WERI-Rb-1 (cell line): ENCODE data around the gene CD247.

Source experiments
- DNase-seq: peaks from one replicate; pipeline ENCODE4 v3.0.0-alpha.2; 2020
- H3K27ac ChIP-seq: fragments of 250-450 bp; sonication (Bioruptor Pico); 2 replicates; pipeline ENCODE4 v1.5.1; 2020; ENCODE audit warnings: mild to moderate bottlenecking, moderate library complexity
- H3K27me3 ChIP-seq: fragments of 250-450 bp; sonication (Bioruptor Pico); 2 replicates; pipeline ENCODE4 v1.5.1; 2021; ENCODE audit warnings: mild to moderate bottlenecking, low read depth, moderate library complexity; ENCODE audit not compliant: insufficient read depth, severe bottlenecking
- H3K36me3 ChIP-seq: fragments of 250-450 bp; sonication (Bioruptor Pico); 2 replicates; pipeline ENCODE4 v1.5.1; 2020; ENCODE audit warnings: mild to moderate bottlenecking, moderate library complexity
- H3K4me3 ChIP-seq: 2 replicates; pipeline ENCODE4 v1.5.1; 2011; ENCODE audit warnings: low read depth, mild to moderate bottlenecking, control low read depth, low read length
- H3K9me3 ChIP-seq: fragments of 250-450 bp; sonication (Bioruptor Pico); 2 replicates; pipeline ENCODE4 v1.5.1; 2021; ENCODE audit warnings: mild to moderate bottlenecking, moderate library complexity; ENCODE audit not compliant: severe bottlenecking
- TF ChIP-seq, protein P1 (sequence below): IDR thresholded peaks from 2 replicates; pipeline ENCODE4 v1.5.1; 2011; ENCODE audit warnings: low read depth, mild to moderate bottlenecking, control low read depth, inconsistent platforms, low read length

The CD247 gene

GRCh38 chr1:167516404-167517388 lies 1.6 kb downstream of the CD247 start:
- H3K36me3 ChIP-seq = no peaks in the 10 kb centered on the region
- H3K9me3 ChIP-seq = no peaks in the 10 kb centered on the region
- DNase-seq = no peak
- no peak overlapping the region for H3K27ac ChIP-seq
- no peaks in the 10 kb centered on the region for H3K27me3 ChIP-seq
- TF ChIP-seq, protein P1, sequence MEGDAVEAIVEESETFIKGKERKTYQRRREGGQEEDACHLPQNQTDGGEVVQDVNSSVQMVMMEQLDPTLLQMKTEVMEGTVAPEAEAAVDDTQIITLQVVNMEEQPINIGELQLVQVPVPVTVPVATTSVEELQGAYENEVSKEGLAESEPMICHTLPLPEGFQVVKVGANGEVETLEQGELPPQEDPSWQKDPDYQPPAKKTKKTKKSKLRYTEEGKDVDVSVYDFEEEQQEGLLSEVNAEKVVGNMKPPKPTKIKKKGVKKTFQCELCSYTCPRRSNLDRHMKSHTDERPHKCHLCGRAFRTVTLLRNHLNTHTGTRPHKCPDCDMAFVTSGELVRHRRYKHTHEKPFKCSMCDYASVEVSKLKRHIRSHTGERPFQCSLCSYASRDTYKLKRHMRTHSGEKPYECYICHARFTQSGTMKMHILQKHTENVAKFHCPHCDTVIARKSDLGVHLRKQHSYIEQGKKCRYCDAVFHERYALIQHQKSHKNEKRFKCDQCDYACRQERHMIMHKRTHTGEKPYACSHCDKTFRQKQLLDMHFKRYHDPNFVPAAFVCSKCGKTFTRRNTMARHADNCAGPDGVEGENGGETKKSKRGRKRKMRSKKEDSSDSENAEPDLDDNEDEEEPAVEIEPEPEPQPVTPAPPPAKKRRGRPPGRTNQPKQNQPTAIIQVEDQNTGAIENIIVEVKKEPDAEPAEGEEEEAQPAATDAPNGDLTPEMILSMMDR = no peak
- no peak overlapping the region for H3K4me3 ChIP-seq

GRCh38 chr1:167515893-167516321 lies 2.4 kb downstream of the CD247 start:
- Histone ChIP-seq H3K36me3 (no peaks in the 10 kb centered on the region), H3K4me3 (no peak overlapping the region), H3K27ac (no peak overlapping the region), H3K27me3 (no peaks in the 10 kb centered on the region), H3K9me3 (no peaks in the 10 kb centered on the region)
- no peak for DNase-seq
- TF ChIP-seq, protein P1 = no peak

DNA sequence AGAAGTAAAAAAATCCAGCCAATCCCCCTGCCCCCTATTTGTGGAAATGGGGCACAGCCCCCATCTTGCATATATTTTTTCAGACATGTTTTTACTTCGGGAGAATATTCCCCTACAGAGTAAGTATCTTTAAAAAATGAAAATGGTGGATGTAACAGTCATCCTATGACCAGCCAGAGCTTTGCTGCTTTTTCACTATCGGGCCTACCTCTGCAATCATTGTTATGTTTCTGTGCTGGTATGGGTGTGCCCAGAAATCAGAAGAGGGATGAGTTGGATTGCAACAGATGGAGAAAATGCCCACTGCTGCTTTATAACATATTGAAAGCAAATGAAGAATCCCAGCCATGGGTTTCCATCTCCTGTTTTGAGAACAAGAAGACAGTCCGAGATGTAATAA lies 2.9 kb downstream of the CD247 start:
- H3K27ac ChIP-seq = no peak overlapping the region
- H3K4me3 ChIP-seq = no peak overlapping the region
- no peaks in the 10 kb centered on the region for H3K27me3 ChIP-seq
- no peaks in the 10 kb centered on the region for H3K9me3 ChIP-seq
- DNase-seq = no peak
- TF ChIP-seq, protein P1 = no peak
- H3K36me3 ChIP-seq = no peaks in the 10 kb centered on the region

- H3K36me3 ChIP-seq = no peaks in the 10 kb centered on the region
- H3K27me3 ChIP-seq = no peaks in the 10 kb centered on the region
- H3K4me3 ChIP-seq = no peak overlapping the region
- DNase-seq = no peak
- TF ChIP-seq, protein P1 = no peak
- no peak overlapping the region for H3K27ac ChIP-seq
- no peaks in the 10 kb centered on the region for H3K9me3 ChIP-seq
These were observed 4.0 kb downstream of the CD247 start for GRCh38 chr1:167514288-167514687.

DNA sequence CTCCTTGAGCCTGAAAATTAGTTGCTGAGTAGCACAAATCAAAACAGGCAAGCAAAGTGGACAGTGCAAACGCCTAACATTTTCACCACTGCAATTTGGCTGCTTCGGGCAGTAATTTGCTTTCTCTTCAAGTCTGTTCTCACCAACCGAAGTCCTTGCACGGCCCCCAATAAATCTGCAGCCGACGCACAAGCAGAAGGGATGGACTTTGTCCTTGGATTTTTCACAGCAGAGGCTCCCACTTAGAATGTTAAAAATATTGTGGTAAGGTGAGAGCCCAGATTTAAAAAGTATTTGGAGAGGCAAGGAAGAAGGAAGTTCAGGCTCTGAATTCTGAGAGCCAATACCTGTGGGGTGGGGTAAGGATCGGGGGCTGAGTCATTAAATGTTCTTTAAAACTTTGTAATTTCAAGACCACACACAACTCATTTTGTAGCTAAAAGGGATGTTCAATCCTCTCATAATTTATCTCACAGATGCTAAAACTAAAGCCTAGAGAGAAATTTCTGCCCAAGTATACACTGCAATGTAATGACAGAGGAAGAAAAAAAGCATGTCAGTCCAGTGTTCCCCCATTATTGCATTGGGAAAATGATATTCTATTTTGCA lies 6.2 kb downstream of the CD247 start:
- Histone ChIP-seq H3K9me3 (no peaks in the 10 kb centered on the region), H3K4me3 (no peak overlapping the region), H3K36me3 (no peaks in the 10 kb centered on the region), H3K27ac (no peak overlapping the region), H3K27me3 (no peaks in the 10 kb centered on the region)
- no peak for DNase-seq
- TF ChIP-seq, protein P1 = no peak
